Ovary (tissue), 9 donors: ENCODE measurements around the gene SF3B1. TPM values are rescaled to one million over a fixed set of nuclear protein-coding genes. Genes with fewer than 3 reads are reported as not detected.

Source experiments
- DNase-seq, 5 donors: peaks; one replicate each; pipeline ENCODE4 v3.0.0-alpha.2; 2019 to 2020
- H3K27ac ChIP-seq, 2 donors: fragments of 200-600 bp; one replicate each; pipeline versions ENCODE4 v1.5.1 to v1.8.0; 2019 to 2022
- H3K27me3 ChIP-seq: fragments of 200-600 bp; one replicate; pipeline ENCODE4 v1.8.0; 2022
- H3K36me3 ChIP-seq: fragments of 200-600 bp; sonication (generic); one replicate; pipeline ENCODE4 v1.5.1; 2019
- H3K4me1 ChIP-seq: one replicate; pipeline ENCODE4 v1.8.1; 2013; ENCODE audit warnings: mild to moderate bottlenecking, moderate library complexity; ENCODE audit not compliant: insufficient read depth
- H3K4me3 ChIP-seq: fragments of 200-600 bp; sonication (generic); one replicate; pipeline ENCODE4 v1.5.1; 2017
- H3K9me3 ChIP-seq, 2 donors: fragments of 200-600 bp in 1 of 2; sonication (generic) in 1 of 2; one replicate each; pipeline versions ENCODE4 v1.5.1 to v1.8.1; 2013 to 2019; ENCODE audit warnings: mild to moderate bottlenecking in 1 of 2, moderate library complexity in 1 of 2
- CTCF ChIP-seq, 3 donors: fragments of 450-650 bp in 2 of 3; fragments of 200-600 bp in 1 of 3; IDR thresholded peaks; one replicate each; pipeline versions ENCODE4 v1.5.1 to v1.8.0; 2016 to 2022; ENCODE audit warnings: antibody characterized with exemption in 3 of 3, mild to moderate bottlenecking in 1 of 3
- EP300 ChIP-seq: sonication (generic); formaldehyde crosslinking; IDR thresholded peaks from one replicate; pipeline ENCODE4 v1.6.1; 2017; ENCODE audit warnings: antibody characterized with exemption
- POLR2A ChIP-seq: fragments of 450-650 bp; IDR thresholded peaks from one replicate; pipeline ENCODE4 v1.6.1; 2017; ENCODE audit warnings: antibody characterized with exemption, mild to moderate bottlenecking, moderate library complexity
- whole genome bisulfite sequencing, 3 donors: extraction: QIAGEN DNeasy Blood & Tissue Kit in 1 of 3; methylation state at CpG; one replicate each; pipeline versions ENCODE4 v1.1.5 to v1.1.7; 2013 to 2017; 5-methylcytosine and 5-hydroxymethylcytosine counted together
- intact Hi-C, 4 donors: fragments of 100-400 bp; cut with DNase I; formaldehyde crosslinking; loops; one replicate each; pipeline versions ENCODE4 v1.11.0 to v1.15.1; 2022 to 2023
- polyA plus RNA-seq, 2 donors: library from polyadenylated mRNA; stranded (reverse); fragments of 200-250 nt in 1 of 2; fragments of 350-450 nt in 1 of 2; fragmentation: Illumina TruSeq in 1 of 2; extraction: RNeasy Lipid Tissue Mini Kit (QIAGEN cat#74804) in 1 of 2; gene quantifications; one replicate each; pipeline ENCODE4 v1.2.3, GENCODE V29; 2013 to 2014
- total RNA-seq, 7 donors: library from RNA; depleted of rRNA in 2 of 7; stranded (reverse); fragments of >200 nt in 2 of 7; fragmentation: NEBNext Ultra II Directional in 3 of 7; extraction: Animal tissue kit (Norgen Biotek cat#: 25700) in 3 of 7; gene quantifications; one replicate each; pipeline versions ENCODE4 v1.1.0 to v1.2.4, GENCODE V29; 2016 to 2023
- donor health status: DM: no; HTN: no; CAD: no; lungs with moderate emphysema.
- donor health status: DM: no; HTN: no; CAD: no.
- donor health status: Bipolar disorder and iron deficiency.
- donor health status: DM: yes; HTN: yes; CAD: no.
- donor health status: DM: no; HTN: no; CAD: no.
- donor health status: DM: yes; HTN: yes; CAD: no.

The SF3B1 gene
- total and polyA plus RNA-seq, 9 donors: 189 to 336 (median 245) TPM

GRCh38 chr2:197431858-197432257 lies 3.0 kb downstream of the SF3B1 start:
- WGBS, 3 donors: 51 to 59% (median 54%) methylated on average over 6 of the region's 6 CpGs
- Histone ChIP-seq H3K27me3 (no peaks in the 10 kb centered on the region), H3K9me3 (no peaks in the 10 kb centered on the region), H3K36me3 (no peaks in the 10 kb centered on the region), H3K27ac (no peak overlapping the region), H3K4me3 (no peak overlapping the region), H3K4me1 (peaks cover 21% of the 10 kb centered on the region)
- no peak for TF ChIP-seq CTCF (IDR thresholded peaks at IDR 0.05)
- intact Hi-C loops: loop anchor here in 1 of 4 donors (10.0 kb wide), 1 partner anchor 63 kb away; the partner anchor contains the start of gene HSPD1
- DNase-seq: no peak

GRCh38 chr2:197427986-197428385 lies 6.8 kb downstream of the SF3B1 start:
- Histone ChIP-seq H3K27ac (no peak overlapping the region), H3K27me3 (no peaks in the 10 kb centered on the region), H3K4me1 (peaks cover 25% of the 10 kb centered on the region), H3K9me3 (no peaks in the 10 kb centered on the region), H3K4me3 (no peak overlapping the region), H3K36me3 (no peaks in the 10 kb centered on the region)
- TF ChIP-seq CTCF (IDR thresholded peaks at IDR 0.05) (no peak), EP300 (no peak), POLR2A (no peak)
- 92 to 97% (median 92%) methylated on average over 3 of the region's 3 CpGs for WGBS, 3 donors
- intact Hi-C loops: no loop called here
- DNase-seq: no peak

- no peaks in the 10 kb centered on the region for H3K36me3 ChIP-seq
- intact Hi-C loops: no loop called here
- H3K9me3 ChIP-seq: no peaks in the 10 kb centered on the region
- H3K4me1 ChIP-seq: peaks cover 21% of the 10 kb centered on the region
- H3K27ac ChIP-seq: no peak overlapping the region
- 48 to 56% (median 51%) methylated on average over 2 of the region's 2 CpGs for WGBS, 3 donors
- DNase-seq: no peak
- TF ChIP-seq EP300: no peak
- no peak for TF ChIP-seq POLR2A
- no peak for TF ChIP-seq CTCF (IDR thresholded peaks at IDR 0.05)
- no peak overlapping the region for H3K4me3 ChIP-seq
- no peaks in the 10 kb centered on the region for H3K27me3 ChIP-seq
Measured at GRCh38 chr2:197426723-197427603, 7.9 kb downstream of the SF3B1 start.

- WGBS, 3 donors: 38 to 45% (median 40%) methylated on average over 7 of the region's 7 CpGs
- H3K4me1 ChIP-seq: peaks cover 14% of the 10 kb centered on the region
- H3K27ac ChIP-seq: no peak overlapping the region
- no peak overlapping the region for H3K4me3 ChIP-seq
- no peaks in the 10 kb centered on the region for H3K36me3 ChIP-seq
- no peaks in the 10 kb centered on the region for H3K27me3 ChIP-seq
- TF ChIP-seq POLR2A (no peak), CTCF (IDR thresholded peaks at IDR 0.05) (no peak), EP300 (no peak)
- intact Hi-C loops: no loop called here
- DNase-seq: no peak
- H3K9me3 ChIP-seq: no peaks in the 10 kb centered on the region
Measured at GRCh38 chr2:197425550-197425949, 9.3 kb downstream of the SF3B1 start.
